Heart left ventricle (tissue), 16 donors: ENCODE results near the gene POLR2J. TPM values are rescaled to one million over a fixed set of nuclear protein-coding genes. Genes with fewer than 3 reads are reported as not detected.

Experiments used
- ATAC-seq, 4 donors: fragments of 200-7000 bp; cut with Tn5 transposase; one replicate each; pipeline ENCODE4 v1.9.1; 2020 to 2022; ENCODE audit warnings: moderate library complexity in 4 of 4, mild to moderate bottlenecking in 3 of 4, moderate number of reproducible peaks in 1 of 4
- DNase-seq, 5 donors: peaks; one replicate each; pipeline ENCODE4 v3.0.0-alpha.2; 2020
- H3K27ac ChIP-seq, 12 donors: fragments of 200-600 bp; sonication (generic) in 4 of 12; one replicate each; pipeline versions ENCODE4 v1.5.0 to v1.8.0; 2016 to 2022; ENCODE audit warnings: mild to moderate bottlenecking in 2 of 12
- H3K27me3 ChIP-seq, 9 donors: fragments of 200-600 bp; sonication (generic) in 2 of 9; one replicate each; pipeline versions ENCODE4 v1.5.1 to v1.8.0; 2016 to 2022; ENCODE audit warnings: mild to moderate bottlenecking in 3 of 9
- H3K36me3 ChIP-seq, 9 donors: fragments of 200-600 bp; sonication (generic) in 2 of 9; one replicate each; pipeline versions ENCODE4 v1.5.0 to v1.8.0; 2018 to 2022; ENCODE audit warnings: mild to moderate bottlenecking in 2 of 9
- H3K4me1 ChIP-seq, 12 donors: fragments of 200-600 bp; sonication (generic) in 4 of 12; one replicate each; pipeline versions ENCODE4 v1.5.0 to v1.8.0; 2016 to 2022; ENCODE audit warnings: mild to moderate bottlenecking in 3 of 12
- H3K4me3 ChIP-seq, 12 donors: fragments of 200-600 bp; sonication (generic) in 4 of 12; one replicate each; pipeline versions ENCODE4 v1.5.0 to v1.8.0; 2017 to 2022; ENCODE audit warnings: mild to moderate bottlenecking in 9 of 12, moderate library complexity in 4 of 12
- H3K9me3 ChIP-seq, 12 donors: fragments of 200-600 bp; sonication (generic) in 4 of 12; one replicate each; pipeline versions ENCODE4 v1.5.0 to v1.8.0; 2016 to 2022; ENCODE audit warnings: mild to moderate bottlenecking in 1 of 12
- POLR2A ChIP-seq, 2 donors: fragments of 450-650 bp; IDR thresholded peaks; one replicate each; pipeline ENCODE4 v1.6.1; 2017; ENCODE audit warnings: antibody characterized with exemption in 2 of 2, mild to moderate bottlenecking in 2 of 2, moderate library complexity in 2 of 2
- WGBS, 4 donors: extraction: QIAGEN DNeasy Blood & Tissue Kit in 2 of 4; methylation state at CpG; one replicate each; pipeline versions ENCODE4 v1.1.5 to v1.1.7; 2013 to 2018; 5-methylcytosine and 5-hydroxymethylcytosine counted together
- intact Hi-C, 10 donors: fragments of 100-400 bp; cut with DNase I; formaldehyde crosslinking; loops; one replicate each; pipeline versions ENCODE4 v1.11.1 to v1.14.2; 2022
- polyA plus RNA-seq, 2 donors: library from polyadenylated mRNA; stranded (reverse); fragments of 200-250 nt; gene quantifications; one replicate each; pipeline ENCODE4 v1.2.3, GENCODE V29; 2013
- total RNA-seq, 9 donors: library from RNA; depleted of rRNA in 2 of 9; stranded (reverse); fragments of >200 nt in 2 of 9; fragmentation: NEBNext Ultra II Directional in 3 of 9; extraction: Animal tissue kit (Norgen Biotek cat#: 25700) in 3 of 9; gene quantifications; one replicate each; pipeline versions ENCODE4 v1.1.0 to v1.2.4, GENCODE V29; 2016 to 2023
- TF ChIP-seq, protein P1 (sequence below), 12 donors: fragments of 200-600 bp; sonication (generic) in 4 of 12; IDR thresholded peaks; one replicate each; pipeline versions ENCODE4 v1.5.0 to v1.8.0; 2018 to 2022; ENCODE audit warnings: antibody characterized with exemption in 12 of 12, mild to moderate bottlenecking in 5 of 12
- donor health status: ischemic (EF 13 %, LVEDD 7.1; RV severe dilation, severe dysfunction).
- donor health status: healthy with polysubstance abuse.
- donor health status: DM: no; HTN: yes; CAD: no.
- donor health status: DM: no; HTN: no; CAD: no.
- donor health status: ischemic (EF 25% LVEDD 6.9; RV normal size, moderate dysfunction).
- donor health status: ischemic (EF 25% LVEDD 5.7; RV mildly dilated, moderate dysfunction).
- donor health status: healthy.
- donor health status: DM: yes; HTN: yes; CAD: no.
- donor health status: ischemic (EF 35%, LVEDD 5.7; RV mildly dilated, moderate dysfunction).
- donor health status: nonischemic (EF 11% LVEDD 7.7; RV severe dilation, severe dysfunction).
- donor health status: DM: yes; HTN: yes; CAD: no.
- donor health status: PGD.
- donor health status: ischemic (EF 29% LVEDD 5.4; RV normal size, mild dysfunction).
- donor health status: nonischemic (EF 23%, LVEDD 6.1; RV moderate dilation, normal function).

Gene POLR2J
- total and polyA plus RNA-seq, 11 donors = 34.4 to 227 (median 51.0) TPM

DNA sequence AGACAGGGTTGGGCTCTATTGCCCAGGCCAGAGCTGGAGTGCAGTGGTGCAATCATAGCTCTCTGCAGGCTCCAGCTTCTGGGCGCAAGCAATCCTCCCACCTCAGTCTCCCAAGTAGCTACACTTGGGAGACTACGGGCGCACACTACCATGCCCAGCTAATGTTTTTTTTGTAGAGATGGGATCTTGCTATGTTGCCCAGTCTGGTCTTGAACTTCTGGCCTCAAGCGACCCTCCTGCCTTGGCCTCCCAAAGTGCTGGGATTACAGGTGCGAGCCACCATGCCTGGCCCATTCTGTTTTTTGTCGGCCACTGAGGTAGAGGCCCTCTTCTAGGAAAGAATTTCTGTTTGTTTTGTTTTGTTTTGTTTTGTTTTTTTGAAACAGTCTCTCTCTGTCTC lies 26.3 kb downstream of the POLR2J start:
- DNase-seq = no peak
- Histone ChIP-seq H3K4me1 (peaks cover 0 to 11% (median 0%) of the 10 kb centered on the region in 12 donors), H3K9me3 (no peaks in the 10 kb centered on the region), H3K27me3 (no peaks in the 10 kb centered on the region), H3K27ac (no peak overlapping the region), H3K4me3 (no peak overlapping the region), H3K36me3 (peaks cover 0 to 30% (median 16%) of the 10 kb centered on the region in 9 donors)
- 89 to 90% (median 90%) methylated on average over 6 of the region's 6 CpGs for WGBS, 4 donors
- intact Hi-C loops = loop anchor here in 1 of 10 donors (10.0 kb wide), 1 partner anchor 48 kb away; no protein-coding TSS in a partner anchor
- TF ChIP-seq POLR2A (IDR thresholded peaks at IDR 0.05) = no peak
- TF ChIP-seq, protein P1, sequence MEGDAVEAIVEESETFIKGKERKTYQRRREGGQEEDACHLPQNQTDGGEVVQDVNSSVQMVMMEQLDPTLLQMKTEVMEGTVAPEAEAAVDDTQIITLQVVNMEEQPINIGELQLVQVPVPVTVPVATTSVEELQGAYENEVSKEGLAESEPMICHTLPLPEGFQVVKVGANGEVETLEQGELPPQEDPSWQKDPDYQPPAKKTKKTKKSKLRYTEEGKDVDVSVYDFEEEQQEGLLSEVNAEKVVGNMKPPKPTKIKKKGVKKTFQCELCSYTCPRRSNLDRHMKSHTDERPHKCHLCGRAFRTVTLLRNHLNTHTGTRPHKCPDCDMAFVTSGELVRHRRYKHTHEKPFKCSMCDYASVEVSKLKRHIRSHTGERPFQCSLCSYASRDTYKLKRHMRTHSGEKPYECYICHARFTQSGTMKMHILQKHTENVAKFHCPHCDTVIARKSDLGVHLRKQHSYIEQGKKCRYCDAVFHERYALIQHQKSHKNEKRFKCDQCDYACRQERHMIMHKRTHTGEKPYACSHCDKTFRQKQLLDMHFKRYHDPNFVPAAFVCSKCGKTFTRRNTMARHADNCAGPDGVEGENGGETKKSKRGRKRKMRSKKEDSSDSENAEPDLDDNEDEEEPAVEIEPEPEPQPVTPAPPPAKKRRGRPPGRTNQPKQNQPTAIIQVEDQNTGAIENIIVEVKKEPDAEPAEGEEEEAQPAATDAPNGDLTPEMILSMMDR (IDR thresholded peaks at IDR 0.05) = no peak
- no peak for ATAC-seq

DNA sequence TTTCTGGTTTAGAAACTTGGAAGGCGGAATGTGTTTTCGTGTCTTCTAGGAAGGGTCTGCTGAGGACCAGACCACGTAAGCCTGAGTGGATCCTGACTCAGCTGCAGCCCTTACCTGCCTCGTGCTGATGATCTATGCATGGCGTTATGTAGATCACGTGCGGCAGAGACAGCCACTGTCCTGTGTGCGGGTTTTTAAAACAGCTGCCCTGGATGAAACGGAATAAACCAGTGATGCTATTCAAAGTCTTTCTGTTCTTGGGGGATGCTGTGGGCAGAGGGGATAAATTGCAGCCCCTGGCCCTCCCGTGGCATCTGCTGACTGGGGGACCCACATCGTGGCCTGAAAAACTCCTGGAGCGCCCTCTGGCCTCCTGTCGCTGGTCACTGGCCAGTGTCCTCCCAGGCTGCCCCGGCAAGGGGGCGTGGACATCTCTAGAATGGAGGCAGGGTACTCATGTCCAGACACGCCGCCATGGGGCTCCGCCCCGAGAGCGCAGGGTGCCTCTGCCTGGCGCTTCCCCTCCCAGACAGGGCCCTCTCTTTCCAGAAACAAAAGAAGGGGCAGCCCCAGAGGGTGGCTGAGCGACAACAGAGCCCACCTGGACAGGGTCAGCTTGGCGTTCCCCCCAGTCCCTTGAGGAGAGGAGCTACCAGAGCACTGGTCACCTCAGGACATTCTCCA lies 27.2 kb downstream of the POLR2J start:
- 50 to 61% (median 54%) methylated on average over 17 to 23 of the region's 23 CpGs for WGBS, 4 donors
- Histone ChIP-seq H3K36me3 (peaks cover 0 to 29% (median 9%) of the 10 kb centered on the region in 9 donors), H3K9me3 (no peaks in the 10 kb centered on the region), H3K27me3 (no peaks in the 10 kb centered on the region), H3K27ac (no peak overlapping the region), H3K4me1 (peaks cover 0 to 11% (median 0%) of the 10 kb centered on the region in 12 donors), H3K4me3 (no peak overlapping the region)
- no peak for TF ChIP-seq POLR2A (IDR thresholded peaks at IDR 0.05)
- TF ChIP-seq, protein P1 (IDR thresholded peaks at IDR 0.05) = no peak
- DNase-seq (no peak), ATAC-seq (no peak)
- intact Hi-C loops = loop anchor here in 1 of 10 donors (10.0 kb wide), 1 partner anchor 47 kb away; no protein-coding TSS in a partner anchor

DNA sequence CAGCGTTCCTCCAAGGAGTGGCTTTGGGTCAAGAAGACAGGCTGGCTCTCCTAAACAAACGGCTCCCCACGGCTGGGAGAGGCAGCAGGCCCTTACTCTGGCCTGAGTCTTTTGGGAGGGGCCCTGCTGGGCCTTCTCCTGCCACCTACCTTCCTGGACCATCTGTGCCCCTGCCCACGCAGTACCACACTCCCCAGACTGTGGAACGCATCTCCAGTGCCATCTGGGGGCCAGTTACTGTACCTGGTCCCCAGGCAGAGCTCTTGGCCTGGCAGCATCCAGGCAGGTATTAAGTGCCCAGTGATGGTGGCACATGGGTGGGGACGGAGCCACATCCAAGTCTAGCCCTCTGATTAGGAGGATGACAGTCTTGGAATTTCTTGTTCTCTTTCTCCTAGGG lies 28.5 kb downstream of the POLR2J start:
- Histone ChIP-seq H3K27me3 (no peaks in the 10 kb centered on the region), H3K9me3 (no peaks in the 10 kb centered on the region), H3K4me1 (peaks cover 0 to 11% (median 0%) of the 10 kb centered on the region in 12 donors), H3K27ac (no peak overlapping the region), H3K4me3 (no peak overlapping the region), H3K36me3 (peaks cover 0 to 30% (median 4%) of the 10 kb centered on the region in 9 donors)
- 78 to 87% (median 83%) methylated on average over 6 of the region's 6 CpGs for WGBS, 4 donors
- intact Hi-C loops = loop anchor here in 1 of 10 donors (10.0 kb wide), 1 partner anchor 45 kb away; no protein-coding TSS in a partner anchor
- TF ChIP-seq, protein P1 (IDR thresholded peaks at IDR 0.05) = peak in 1 of 12 donors; percentile 19
- no peak for TF ChIP-seq POLR2A (IDR thresholded peaks at IDR 0.05)
- DNase-seq (no peak), ATAC-seq (no peak)

DNA sequence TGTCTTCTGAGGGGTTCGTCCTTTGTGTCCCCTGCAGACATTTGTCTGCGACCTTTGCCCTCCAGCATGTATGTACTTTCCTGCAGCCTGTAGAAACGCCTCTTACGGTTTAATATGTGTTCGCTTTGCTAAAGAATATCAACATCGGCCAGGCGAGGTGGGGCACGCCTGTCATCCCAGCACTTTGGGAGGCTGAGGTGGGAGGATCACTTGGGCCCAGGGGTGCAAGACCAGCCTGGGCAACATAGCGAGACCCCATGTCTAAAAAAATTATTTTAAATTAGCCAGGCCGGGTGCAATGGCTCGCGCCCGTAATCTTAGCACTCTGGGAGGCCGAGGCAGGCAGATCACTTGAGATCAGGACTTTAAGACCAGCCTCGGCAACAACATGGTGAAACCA lies 29.6 kb downstream of the POLR2J start:
- TF ChIP-seq POLR2A (IDR thresholded peaks at IDR 0.05) = no peak
- TF ChIP-seq, protein P1 (IDR thresholded peaks at IDR 0.05) = no peak
- Histone ChIP-seq H3K4me1 (peaks cover 0 to 11% (median 0%) of the 10 kb centered on the region in 12 donors), H3K27ac (no peak overlapping the region), H3K36me3 (peaks cover 0 to 33% (median 4%) of the 10 kb centered on the region in 9 donors), H3K9me3 (no peaks in the 10 kb centered on the region), H3K4me3 (no peak overlapping the region), H3K27me3 (no peaks in the 10 kb centered on the region)
- ATAC-seq (no peak), DNase-seq (no peak)
- 93 to 98% (median 98%) methylated on average over 15 of the region's 15 CpGs for WGBS, 4 donors
- intact Hi-C loops = no loop called here
